GM19238 (cell line): ENCODE measurements around the gene TTC33.
"Not testable (repeated sequence)": the region's sequence is repeated elsewhere in the genome, so short reads cannot be mapped to it uniquely, and the experiment has no call there.

Experiments used
- DNase-seq: peaks from one replicate; pipeline ENCODE4 v3.0.0; 2011; ENCODE audit warnings: low spot score; ENCODE audit not compliant: insufficient read length

Gene TTC33

DNA sequence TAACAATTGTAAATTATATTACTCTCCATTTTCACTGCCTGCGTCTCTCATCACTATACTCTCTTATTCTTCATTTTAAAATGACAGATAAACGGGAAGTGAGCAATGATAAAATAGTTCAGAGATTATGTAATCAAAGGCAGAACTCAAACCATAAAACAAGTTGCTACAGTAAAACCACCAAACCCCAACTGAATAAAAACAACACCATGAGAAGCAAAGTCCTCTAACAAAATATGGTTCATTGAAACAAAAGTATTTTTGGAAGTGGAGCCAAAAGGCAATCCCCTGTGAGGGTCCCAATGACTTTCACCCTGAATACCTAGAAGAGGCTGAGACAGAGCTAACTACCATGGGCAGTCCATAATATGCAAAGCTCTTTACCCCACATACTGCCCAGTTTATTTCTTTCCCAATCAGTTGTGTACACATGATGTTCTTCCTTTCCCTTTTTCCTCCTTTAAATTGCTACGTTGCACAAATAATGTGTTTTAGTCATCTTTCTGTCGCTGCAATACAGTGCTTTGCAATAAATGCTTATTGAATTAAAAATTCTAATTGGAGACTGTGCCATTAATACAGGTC is 140.1 kb downstream of the TTC33 start:
- DNase-seq = no peak

DNA sequence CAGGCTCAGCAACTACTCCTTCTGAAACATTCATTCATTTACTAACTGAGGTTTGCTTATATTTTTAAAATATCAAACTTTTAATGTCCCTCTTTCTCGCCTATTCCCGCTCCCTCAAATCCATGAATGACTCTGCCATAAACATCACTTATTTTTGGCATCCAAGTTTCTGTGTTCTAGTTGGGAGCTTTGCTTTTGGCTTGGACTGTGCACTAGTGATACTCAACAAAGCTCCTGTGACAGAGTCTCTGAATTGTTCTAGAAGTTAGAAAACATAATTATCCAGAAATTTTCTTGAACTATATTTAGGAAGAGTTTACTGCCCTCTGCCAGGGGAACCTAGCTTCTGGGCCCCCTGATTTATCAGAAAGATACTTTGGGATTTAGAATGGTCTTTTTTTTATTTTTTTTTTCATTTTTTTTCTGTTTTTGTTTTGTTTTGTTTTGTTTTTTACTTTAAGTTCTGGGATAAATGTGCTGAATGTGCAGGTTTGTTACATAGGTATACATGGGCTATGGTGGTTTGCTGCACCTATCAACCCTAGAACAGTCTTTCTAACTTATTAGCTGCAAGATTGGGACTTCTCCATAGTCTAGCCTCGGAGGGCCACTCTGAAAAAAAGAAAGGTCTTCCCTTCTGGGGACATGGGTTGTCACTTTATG is 140.7 kb downstream of the TTC33 start:
- no peak for DNase-seq

DNA sequence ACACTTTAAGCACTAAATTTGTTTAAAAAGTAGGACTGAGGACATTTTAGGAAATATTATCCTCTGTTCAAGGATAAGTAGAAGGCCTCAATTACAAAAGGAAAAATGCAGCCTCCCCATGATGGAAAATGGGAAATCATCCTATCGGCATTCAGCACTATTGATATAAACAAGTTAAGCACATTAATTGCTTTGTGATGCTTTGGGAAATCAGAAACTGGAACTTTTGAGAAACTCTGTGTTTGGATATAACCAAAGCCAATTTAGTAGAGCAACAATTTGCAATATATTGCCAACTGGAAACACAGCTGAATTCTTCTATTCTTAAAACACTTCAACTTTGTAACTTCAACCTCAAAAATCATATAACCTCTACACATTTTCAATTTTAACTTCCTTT is 141.3 kb downstream of the TTC33 start:
- DNase-seq = no peak

DNA sequence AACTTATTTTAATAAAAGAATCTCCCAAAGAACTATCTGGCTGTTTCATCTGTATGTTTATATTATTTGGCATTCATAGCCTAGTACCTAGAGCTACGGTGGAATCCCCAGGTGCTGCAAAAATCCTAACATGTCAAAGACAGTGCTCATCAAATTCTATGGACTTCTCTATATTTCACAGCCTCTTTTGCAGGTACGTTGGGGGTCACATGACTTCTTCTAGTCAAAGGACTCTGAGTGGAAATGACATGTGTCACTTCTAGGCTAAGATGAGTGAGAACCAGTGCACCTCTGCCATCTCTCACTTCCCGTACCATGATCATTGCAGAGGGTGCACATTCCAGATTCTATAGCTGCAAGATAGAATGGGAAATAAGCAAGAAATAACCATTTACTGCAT is 148.6 kb downstream of the TTC33 start:
- DNase-seq = no peak

DNA sequence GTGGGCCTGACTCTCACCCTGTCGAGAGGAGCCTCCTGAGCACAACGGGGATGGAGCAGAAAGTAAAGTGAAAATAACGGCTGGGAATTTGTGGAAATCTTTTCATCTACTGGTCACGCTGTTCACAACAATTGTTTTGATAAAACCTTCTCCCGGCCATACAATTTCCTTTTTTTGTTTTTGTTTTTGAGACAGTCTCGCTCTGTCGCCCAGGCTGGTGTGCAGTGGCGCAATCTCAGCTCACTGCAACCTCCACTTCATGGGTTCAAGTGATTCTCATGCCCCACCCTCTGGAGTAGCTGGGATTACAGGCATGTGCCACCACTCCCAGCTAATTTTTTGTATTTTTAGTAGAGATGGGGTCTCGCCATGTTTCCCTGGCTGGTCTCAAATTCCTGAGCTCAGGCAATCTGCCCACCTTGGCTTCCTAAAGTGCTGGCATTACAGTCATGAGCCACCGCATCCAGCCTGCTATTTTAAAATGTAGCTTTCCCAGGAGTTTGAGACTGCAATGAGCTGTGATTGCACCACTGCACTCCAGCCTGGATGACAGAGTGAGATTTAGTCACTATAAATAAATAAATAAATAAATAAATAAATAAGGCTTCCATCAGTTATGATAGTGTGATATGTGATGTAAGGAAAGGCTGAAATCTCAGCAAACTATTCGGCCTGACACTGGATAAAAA is 149.5 kb downstream of the TTC33 start:
- DNase-seq = no peak

DNA sequence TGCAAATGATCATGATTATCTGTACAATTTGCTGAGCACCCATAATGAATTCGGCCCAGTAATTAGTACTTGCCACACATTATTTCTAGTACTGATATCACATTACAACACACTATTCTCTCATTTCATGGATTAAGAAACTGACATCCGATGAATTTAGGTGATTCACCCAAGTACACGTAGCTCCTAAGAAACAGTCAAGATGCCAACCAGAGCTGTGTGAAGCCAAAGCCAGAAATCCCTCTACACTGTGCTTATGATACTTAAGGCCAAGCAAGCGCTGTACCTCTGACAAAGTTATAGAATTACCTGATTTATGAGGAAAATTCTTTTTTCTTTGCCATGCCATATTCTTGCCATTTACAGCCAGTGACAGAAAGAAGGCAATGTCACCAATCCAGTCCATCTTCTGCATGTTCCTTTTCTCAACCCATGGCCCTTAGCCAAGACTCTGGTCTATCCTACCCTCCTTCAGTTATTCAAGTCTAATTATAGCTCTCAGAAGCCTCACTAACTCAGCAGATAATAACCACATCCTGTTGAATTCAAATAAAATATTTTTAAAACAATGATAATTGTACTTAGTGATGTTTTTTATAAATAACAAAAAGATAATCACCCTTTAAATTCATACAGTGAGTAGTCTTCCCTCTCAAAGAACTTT is 150.3 kb downstream of the TTC33 start:
- no peak for DNase-seq

DNA sequence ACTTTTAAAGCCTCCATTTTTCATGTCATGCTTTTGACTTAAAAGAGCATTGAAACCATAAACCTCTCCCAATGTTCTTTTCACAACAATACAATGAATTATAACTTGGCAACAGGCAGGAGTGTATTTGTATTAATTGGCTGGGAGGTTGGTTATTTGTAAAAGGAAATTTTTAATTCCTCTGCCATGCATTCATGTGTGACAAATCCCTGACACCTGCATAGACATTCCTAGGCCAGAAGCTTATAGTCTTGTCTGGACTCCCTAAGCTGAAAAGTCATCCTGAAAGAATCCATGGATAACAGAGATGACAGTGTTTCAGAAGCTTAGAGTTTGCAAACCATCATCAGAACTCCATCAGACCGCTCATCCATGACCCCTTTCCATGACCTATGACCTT is 152.4 kb downstream of the TTC33 start:
- DNase-seq = no peak

DNA sequence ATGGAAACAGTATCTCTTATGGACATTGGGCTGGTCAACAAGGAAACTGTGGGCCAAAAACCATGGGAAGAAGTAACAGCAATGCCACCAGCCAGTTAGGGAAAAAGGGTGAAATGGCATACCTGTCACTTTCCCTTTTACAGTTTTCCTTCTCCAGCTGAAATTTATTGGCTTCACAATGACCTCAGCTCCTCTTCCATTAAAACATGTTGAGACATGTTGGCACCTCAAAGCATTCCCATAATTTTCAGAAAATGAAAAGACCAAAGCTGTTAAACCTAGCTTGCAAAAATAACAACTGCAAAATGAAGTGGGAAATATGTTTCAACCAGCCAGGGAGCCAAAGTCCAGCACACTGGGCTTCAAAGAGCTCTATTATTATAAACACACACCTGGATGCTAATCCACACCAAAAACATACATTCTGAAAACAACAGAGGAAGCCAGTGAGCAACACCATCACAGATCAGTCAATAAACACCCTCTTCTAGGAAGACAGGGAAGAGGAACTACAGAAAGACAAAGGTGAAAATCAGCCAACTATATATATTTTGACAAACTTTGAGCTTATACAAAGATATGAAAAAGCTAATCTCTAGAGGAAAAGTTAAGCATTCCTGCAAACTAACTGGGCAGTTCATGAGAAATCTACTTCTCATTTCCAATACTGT is 154.4 kb downstream of the TTC33 start:
- DNase-seq = no peak

DNA sequence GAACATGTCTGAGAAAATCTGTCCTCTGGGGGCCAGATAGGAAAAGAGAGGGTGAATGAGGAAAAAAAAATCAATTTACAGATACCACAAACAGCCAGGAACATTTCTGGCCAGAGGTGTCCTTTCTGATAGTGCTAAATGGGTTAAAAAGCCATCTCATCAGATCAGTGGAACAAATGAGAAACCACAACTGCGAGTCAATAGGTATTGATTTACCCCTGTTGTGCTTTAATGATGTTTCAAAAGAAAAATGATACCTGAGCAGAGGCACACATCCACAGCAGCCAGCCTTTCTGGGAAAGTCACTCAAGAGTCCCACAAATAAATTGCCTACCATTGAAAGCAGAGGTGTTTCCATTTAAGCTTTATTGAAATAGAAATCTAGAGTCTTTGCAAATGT is 155.4 kb downstream of the TTC33 start:
- no peak for DNase-seq

DNA sequence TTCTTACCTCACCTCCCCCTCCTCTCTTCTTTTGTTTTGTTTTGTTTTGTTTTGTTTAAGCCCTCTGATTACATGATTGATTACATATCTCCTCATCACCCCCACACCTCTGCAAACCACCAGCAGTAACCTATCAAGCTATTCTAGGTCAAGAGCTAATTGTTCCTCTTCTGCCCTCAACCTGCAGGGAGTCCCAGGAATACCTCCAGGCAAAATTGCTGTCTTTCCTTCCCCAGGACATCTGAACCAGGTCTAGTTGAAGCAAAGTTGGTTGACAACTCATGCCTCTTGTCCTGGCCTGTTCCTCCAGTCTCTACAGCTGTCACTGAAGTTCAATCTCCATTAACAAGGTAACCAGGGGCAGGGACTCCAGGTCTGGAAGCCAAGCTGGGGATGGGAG is 156.1 kb downstream of the TTC33 start:
- no peak for DNase-seq

DNA sequence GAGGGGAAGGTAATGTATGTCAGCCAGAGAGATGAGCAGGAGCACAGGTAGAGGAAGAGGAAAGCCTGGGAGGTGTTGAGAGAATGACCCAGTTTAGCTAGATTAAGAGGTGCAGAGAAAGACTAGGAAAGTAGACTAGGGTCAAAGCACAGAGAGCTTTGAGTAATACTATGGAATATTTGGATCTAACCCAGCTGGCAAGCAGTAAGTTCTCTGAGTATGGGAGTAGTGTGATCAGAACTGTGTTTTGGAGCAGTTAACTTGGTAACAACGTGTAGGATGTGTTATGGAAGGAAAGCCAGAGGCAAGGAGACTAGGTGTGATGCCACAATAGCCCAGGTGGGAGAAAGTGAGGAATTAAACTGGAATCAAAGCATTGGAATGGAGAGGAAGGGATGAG is 160.9 kb downstream of the TTC33 start:
- no peak for DNase-seq

DNA sequence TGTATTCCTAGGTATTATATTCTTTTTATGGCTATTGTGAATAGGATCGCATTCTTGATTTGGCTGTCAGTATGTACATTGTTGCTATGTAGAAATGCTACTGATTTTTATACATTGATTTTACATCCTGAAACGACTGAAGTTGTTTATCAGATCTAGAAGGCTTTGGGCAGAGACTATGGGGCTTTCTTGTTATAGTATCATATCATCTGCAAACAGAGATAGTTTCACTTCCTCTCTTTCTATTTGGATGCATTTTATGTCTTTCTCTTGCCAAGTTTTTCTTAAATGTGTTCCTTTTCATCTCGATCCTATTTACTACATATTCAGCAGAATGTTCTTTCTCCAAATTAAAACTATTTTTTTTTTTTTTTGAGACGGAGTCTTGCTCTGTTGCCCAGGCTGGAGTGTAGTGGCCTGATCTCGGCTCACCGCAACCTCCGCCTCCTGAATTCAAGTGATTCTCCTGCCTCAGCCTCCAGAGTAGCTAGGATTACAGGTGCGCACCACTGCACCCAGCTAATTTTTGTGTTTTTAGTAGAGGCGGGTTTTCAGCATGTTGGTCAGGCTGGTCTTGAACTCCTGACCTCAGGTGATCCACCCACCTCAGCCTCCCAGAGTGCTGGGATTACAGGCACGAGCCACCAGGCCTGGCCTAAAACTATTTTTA is 163.9 kb downstream of the TTC33 start:
- not testable (repeated sequence) for DNase-seq

DNA sequence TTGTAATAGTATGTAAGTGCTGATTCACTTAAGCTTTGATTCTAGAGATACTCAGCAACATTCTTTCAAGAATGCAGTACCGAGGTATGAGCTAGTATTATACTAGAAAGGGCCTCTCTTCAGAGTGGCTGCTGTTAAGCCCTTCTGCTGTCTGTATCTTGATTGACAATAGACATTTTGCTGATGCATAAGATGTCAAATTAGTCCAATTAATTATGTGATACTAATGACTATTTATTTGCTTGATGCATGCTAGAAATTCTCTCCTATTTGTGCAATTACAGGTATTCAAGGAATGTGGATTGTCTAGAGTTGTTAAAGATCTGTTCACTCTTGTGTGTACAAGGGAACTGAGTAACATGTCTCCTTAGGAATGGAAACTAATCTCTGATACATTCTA is 168.4 kb downstream of the TTC33 start:
- DNase-seq = no peak

DNA sequence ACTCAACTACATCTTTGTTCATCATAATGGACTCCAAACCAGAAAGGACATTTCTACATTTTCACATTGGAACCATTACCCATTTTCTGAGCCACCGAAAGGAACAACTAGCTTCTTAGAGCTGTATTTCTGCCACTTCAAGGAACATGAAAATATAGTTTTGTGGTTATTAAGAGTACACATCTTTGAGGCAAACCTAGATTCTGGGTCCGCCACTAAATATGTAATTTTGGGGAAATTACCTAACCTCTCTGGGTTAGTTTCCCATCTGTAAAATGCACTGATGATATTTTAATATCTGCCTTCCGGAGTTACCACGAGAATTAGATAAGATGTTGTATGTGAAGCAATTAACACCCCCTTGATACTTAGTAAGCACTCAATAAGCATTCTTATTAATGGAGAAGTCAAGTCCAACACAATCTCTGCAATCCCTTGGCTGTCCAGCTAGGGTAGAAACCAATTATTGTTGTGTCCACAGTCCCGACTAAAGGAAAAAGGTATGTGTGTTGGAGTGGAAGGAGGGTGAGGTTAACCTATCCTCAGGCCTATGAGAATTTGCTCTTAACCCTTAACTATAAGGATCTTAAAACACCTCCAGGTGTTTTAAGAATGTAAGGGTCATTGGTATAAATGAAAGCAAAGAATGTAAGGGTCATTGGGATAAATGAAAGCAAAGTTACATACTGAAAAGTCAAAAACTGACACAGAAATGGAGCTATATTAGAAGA is 170.1 kb downstream of the TTC33 start:
- DNase-seq = no peak

DNA sequence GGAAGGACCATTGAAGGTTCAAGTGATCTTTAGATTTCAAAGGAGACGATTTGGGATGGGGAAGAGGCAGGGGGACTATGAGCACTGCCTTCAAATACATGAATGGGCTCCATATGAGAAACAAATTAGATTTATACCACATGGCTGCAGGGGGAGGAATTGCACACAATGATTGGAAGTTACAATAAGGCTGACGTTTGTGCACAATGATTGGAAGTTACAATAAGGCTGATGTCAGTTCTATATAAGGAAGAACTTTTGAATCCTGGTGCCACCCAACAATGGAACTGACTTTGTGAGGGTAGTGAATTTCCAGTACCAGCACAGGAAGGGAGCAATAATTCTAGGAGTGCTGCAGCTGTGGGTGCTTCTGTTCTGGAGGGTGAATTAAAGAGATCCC is 171.7 kb downstream of the TTC33 start:
- DNase-seq = no peak

DNA sequence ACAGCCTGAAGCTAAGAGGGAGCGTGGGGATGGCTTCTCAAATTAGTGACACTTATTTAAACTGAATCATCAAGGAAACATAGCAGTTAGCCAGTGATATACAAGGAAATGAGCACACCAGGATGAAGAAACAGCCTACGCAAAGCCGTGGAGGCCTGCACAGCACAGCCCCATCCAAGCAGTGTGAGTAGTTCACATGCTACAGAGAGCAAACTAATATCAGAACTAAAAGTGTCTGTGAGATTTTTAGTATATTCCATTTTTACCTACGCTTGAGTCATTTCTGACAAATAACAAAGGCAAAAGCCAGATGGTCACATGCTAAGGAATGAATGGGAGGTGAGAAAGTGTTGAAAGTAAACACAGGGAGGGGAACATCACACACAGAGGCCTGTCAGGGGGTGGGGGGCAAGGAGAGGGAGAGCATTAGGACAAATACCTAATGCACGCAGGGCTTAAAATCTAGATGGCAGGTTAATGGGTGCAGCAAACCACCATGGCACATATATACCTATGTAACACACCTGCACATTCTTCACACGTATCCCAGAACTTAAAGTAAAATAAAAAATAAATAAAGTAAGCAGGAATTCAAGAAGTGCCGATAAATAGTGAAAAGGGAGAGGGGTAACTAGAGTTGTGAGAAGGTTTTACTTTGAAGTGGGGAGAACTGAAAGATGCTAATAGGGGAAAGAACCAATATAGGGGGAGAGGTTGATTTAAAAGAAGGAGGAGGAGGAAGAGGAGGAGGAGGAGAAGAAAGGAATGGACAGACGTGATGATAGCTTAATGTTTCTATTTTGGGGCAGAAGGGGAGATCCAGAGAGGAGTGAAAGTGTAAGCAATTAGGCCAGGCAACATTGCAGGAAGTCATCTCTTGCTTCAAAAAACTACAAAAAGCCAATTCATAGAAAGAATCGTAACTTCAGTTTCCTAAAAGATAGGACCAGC is 177.0 kb downstream of the TTC33 start:
- DNase-seq = no peak

DNA sequence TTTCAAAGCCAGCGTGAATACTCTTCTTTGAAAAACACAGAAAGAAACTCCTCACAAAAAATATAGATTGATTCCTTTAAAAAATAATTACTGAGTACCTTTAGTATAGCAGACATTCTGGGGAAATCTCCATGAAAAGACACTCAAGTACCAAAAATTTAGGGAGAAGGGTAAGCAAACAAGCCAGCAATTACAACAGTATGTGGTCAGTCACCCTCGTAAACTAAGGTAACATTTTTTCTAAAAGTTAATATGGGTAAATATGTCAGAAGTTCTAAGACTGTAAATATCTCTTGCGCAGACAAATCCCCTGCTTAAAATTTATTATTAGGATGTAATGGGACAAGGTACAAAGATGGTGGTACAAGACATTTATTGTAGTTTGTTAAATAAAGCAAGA is 178.0 kb downstream of the TTC33 start:
- DNase-seq = no peak

DNA sequence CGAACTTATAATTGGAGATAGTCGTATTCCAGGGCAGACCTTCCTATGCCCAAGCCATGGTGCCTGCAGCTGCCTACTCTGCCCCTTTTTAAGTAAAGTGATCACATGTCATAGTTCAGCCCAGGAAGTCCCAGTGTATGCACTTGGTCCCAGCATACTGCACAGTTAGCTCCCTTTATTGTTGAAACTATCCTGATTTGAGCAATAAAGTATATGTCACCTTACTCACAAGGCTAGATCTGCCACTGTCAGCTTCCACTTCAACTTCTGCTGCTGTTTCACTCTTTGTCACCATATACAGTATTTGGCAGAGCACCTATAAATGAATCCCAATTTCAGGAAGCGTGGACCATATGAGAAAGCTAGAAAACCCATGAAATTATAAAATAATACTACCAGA is 179.8 kb downstream of the TTC33 start:
- DNase-seq = no peak

DNA sequence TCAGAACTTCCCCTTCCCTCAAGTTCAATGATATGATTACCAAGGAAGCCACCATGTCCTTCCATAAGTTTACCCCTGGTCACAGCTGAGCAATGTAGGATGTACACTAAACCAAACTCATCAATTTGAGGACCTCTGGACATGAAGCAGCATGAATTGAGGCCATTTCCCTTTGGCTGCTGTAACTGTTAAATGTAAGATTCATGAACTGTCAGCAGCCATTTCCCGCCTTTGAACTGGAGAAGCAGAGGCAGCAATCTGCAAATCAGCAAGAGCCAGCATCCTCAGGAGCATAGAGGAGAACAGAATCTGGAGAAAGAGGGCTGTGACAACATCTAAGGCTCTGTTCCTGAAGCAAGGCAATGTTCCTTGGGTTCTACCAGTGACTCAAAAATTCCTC is 180.3 kb downstream of the TTC33 start:
- no peak for DNase-seq

DNA sequence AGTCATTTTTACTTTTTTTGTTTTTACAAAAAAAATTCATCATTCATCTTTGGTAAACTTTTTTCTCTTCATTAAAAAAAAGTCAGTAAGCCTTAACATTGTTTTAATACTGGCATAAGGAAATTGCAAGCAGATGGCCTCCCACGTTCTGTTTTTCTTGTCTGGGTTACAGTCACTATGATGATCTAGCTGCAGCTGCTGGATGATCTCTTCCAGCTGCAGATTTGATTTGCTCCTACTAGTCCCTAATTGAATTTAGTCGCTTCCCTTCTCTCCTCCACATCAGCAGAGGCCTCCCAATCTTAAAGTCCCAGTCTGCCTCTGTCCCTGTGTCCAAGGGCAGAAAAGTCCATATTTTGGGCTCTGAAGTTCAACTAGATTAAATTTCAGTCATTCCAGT is 182.8 kb downstream of the TTC33 start:
- no peak for DNase-seq
